ENCODE data around the gene ANKZF1.

ANKZF1 gene

DNA sequence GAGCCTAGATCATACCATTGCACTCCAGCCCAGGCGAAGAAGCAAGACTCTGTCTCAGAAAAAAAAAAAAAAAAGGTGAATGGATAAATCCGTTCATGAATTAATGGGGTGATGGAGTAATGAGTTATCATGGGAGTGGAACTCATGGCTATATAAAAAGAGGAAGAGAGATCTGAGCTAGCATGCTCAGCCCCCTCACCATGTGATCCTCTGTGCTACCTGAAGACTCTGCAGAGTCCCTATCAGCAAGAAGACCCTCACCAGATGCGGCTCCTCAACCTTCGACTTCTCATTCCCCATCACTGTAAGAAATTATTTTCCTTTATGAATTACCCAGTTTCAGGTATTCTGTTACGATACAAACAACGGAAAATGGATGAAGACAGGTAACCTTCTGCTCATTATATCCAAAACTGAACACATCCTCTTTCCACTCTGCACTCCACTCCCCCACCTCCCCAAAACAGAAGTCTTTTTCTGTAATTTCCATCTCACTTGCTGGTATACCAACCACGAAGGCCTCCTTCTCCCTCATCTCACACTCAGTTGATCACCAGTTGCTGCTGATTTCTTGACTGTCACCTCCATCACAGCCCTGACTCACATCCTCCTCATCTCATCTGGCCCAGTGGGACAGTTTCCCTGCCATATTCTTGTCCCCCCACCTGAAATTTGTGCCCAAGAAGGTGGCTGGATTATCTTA is 42.7 kb upstream of the ANKZF1 start:
- no peak; the same call in 2 of the 3 replicates for ATAC-seq
- no peak for TF ChIP-seq ZFP30 (CRISPR knock-in tag; IDR thresholded peaks at IDR 0.05)
- no peak for TF ChIP-seq ZNF70 (CRISPR knock-in tag; IDR thresholded peaks at IDR 0.05)
- no peak for TF ChIP-seq TOX (CRISPR knock-in tag; IDR thresholded peaks at IDR 0.05; ENCODE audit: borderline replicate concordance)
- TF ChIP-seq ZNF8 (CRISPR knock-in tag; IDR thresholded peaks at IDR 0.05): no peak
- TF ChIP-seq TCF4 (CRISPR knock-in tag; IDR thresholded peaks at IDR 0.05; ENCODE audit: borderline replicate concordance): no peak
- no peak for TF ChIP-seq ISL1 (CRISPR knock-in tag; IDR thresholded peaks at IDR 0.05)
- TF ChIP-seq, protein P1, sequence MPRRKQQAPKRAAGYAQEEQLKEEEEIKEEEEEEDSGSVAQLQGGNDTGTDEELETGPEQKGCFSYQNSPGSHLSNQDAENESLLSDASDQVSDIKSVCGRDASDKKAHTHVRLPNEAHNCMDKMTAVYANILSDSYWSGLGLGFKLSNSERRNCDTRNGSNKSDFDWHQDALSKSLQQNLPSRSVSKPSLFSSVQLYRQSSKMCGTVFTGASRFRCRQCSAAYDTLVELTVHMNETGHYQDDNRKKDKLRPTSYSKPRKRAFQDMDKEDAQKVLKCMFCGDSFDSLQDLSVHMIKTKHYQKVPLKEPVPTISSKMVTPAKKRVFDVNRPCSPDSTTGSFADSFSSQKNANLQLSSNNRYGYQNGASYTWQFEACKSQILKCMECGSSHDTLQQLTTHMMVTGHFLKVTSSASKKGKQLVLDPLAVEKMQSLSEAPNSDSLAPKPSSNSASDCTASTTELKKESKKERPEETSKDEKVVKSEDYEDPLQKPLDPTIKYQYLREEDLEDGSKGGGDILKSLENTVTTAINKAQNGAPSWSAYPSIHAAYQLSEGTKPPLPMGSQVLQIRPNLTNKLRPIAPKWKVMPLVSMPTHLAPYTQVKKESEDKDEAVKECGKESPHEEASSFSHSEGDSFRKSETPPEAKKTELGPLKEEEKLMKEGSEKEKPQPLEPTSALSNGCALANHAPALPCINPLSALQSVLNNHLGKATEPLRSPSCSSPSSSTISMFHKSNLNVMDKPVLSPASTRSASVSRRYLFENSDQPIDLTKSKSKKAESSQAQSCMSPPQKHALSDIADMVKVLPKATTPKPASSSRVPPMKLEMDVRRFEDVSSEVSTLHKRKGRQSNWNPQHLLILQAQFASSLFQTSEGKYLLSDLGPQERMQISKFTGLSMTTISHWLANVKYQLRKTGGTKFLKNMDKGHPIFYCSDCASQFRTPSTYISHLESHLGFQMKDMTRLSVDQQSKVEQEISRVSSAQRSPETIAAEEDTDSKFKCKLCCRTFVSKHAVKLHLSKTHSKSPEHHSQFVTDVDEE (CRISPR knock-in tag; IDR thresholded peaks at IDR 0.05): no peak
- no peak for TF ChIP-seq ZNF565 (CRISPR knock-in tag; conservative IDR thresholded peaks at IDR 0.05; ENCODE audit: low read depth)
- no peak for TF ChIP-seq OSR1 (CRISPR knock-in tag; IDR thresholded peaks at IDR 0.05)
- TF ChIP-seq PPARA (CRISPR knock-in tag; IDR thresholded peaks at IDR 0.05; ENCODE audit: borderline replicate concordance): no peak
- no peak for TF ChIP-seq SNAI2 (CRISPR knock-in tag; IDR thresholded peaks at IDR 0.05)
- TF ChIP-seq ZFP3 (CRISPR knock-in tag; IDR thresholded peaks at IDR 0.05): no peak
- TF ChIP-seq, protein P2, sequence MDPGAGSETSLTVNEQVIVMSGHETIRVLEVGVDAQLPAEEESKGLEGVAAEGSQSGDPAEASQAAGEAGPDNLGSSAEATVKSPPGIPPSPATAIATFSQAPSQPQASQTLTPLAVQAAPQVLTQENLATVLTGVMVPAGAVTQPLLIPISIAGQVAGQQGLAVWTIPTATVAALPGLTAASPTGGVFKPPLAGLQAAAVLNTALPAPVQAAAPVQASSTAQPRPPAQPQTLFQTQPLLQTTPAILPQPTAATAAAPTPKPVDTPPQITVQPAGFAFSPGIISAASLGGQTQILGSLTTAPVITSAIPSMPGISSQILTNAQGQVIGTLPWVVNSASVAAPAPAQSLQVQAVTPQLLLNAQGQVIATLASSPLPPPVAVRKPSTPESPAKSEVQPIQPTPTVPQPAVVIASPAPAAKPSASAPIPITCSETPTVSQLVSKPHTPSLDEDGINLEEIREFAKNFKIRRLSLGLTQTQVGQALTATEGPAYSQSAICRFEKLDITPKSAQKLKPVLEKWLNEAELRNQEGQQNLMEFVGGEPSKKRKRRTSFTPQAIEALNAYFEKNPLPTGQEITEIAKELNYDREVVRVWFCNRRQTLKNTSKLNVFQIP (CRISPR knock-in tag; IDR thresholded peaks at IDR 0.05; ENCODE audit: borderline replicate concordance, low read depth): no peak
- TF ChIP-seq, protein P3, sequence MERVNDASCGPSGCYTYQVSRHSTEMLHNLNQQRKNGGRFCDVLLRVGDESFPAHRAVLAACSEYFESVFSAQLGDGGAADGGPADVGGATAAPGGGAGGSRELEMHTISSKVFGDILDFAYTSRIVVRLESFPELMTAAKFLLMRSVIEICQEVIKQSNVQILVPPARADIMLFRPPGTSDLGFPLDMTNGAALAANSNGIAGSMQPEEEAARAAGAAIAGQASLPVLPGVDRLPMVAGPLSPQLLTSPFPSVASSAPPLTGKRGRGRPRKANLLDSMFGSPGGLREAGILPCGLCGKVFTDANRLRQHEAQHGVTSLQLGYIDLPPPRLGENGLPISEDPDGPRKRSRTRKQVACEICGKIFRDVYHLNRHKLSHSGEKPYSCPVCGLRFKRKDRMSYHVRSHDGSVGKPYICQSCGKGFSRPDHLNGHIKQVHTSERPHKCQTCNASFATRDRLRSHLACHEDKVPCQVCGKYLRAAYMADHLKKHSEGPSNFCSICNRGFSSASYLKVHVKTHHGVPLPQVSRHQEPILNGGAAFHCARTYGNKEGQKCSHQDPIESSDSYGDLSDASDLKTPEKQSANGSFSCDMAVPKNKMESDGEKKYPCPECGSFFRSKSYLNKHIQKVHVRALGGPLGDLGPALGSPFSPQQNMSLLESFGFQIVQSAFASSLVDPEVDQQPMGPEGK (CRISPR knock-in tag; IDR thresholded peaks at IDR 0.05; ENCODE audit: borderline replicate concordance): no peak
- no peak for TF ChIP-seq BACH2 (CRISPR knock-in tag; IDR thresholded peaks at IDR 0.05; ENCODE audit: borderline replicate concordance)
- TF ChIP-seq, protein P4, sequence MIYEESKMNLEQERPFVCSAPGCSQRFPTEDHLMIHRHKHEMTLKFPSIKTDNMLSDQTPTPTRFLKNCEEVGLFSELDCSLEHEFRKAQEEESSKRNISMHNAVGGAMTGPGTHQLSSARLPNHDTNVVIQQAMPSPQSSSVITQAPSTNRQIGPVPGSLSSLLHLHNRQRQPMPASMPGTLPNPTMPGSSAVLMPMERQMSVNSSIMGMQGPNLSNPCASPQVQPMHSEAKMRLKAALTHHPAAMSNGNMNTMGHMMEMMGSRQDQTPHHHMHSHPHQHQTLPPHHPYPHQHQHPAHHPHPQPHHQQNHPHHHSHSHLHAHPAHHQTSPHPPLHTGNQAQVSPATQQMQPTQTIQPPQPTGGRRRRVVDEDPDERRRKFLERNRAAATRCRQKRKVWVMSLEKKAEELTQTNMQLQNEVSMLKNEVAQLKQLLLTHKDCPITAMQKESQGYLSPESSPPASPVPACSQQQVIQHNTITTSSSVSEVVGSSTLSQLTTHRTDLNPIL (CRISPR knock-in tag; IDR thresholded peaks at IDR 0.05; ENCODE audit: low read depth): no peak
- TF ChIP-seq CSDC2 (CRISPR knock-in tag; IDR thresholded peaks at IDR 0.05): no peak
- no peak for TF ChIP-seq ZC3H10 (CRISPR knock-in tag; IDR thresholded peaks at IDR 0.05)

DNA sequence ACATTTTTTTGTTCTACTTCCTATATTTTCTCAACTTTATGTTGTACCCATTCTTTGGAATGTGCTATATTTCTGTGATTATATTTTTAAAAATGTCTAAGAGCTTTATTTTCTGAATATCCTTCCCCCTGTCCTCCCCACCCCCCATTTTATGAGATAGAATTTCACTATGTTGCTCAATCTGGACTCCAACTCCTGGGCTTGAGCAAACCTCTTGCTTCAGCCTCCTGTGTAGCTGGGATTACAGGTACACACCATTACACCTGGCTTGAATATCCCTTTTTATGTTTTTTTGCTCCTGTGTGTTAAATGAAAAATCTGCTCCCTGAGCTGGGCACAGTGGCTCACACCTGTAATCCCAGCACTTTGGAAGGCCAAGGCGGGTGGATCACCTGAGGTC is 32.2 kb upstream of the ANKZF1 start:
- ATAC-seq: no peak
- TF ChIP-seq, protein P2 (CRISPR knock-in tag; IDR thresholded peaks at IDR 0.05; ENCODE audit: borderline replicate concordance, low read depth): no peak
- no peak for TF ChIP-seq ESRRG (CRISPR knock-in tag; IDR thresholded peaks at IDR 0.05)
- TF ChIP-seq PPARA (CRISPR knock-in tag; IDR thresholded peaks at IDR 0.05; ENCODE audit: borderline replicate concordance): no peak

DNA sequence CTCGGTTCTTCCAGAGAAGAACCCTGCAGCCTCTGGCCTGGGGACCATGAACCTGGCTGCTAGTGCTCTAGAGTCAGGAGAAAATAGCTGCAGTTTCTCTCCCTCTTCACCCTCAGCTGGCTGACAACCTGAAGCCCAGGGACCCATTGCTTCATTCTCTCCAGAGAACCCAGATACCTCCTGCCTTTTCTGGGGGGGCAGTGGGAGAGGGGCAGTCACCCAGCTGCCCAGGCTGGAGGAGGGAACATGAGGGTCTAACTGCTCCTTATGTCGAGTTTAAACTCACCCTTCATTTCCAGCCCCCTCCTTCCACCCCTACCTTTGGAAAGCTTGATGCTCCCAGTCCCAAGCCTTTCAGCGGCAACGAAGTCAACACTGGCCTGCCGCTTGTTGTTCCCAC is 30.6 kb upstream of the ANKZF1 start:
- TF ChIP-seq, protein P1 (CRISPR knock-in tag; IDR thresholded peaks at IDR 0.05): no peak
- TF ChIP-seq ZNF8 (CRISPR knock-in tag; IDR thresholded peaks at IDR 0.05) (no peak), SNAI2 (CRISPR knock-in tag; IDR thresholded peaks at IDR 0.05) (no peak), CSDC2 (CRISPR knock-in tag; IDR thresholded peaks at IDR 0.05) (no peak), ZNF565 (CRISPR knock-in tag; conservative IDR thresholded peaks at IDR 0.05; ENCODE audit: low read depth) (no peak)
- no peak for ATAC-seq

Data from SK-N-SH treated with all-trans-retinoic acid at 6 μM for 48 hours (cell line).